HFF-Myc (cell line): ENCODE measurements around the gene PELI2.

Experiments
- DNase-seq: peaks from one replicate; pipeline ENCODE4 v3.0.0-alpha.2; 2011; ENCODE audit warnings: low read depth; ENCODE audit errors: extremely low read depth
- H3K4me3 ChIP-seq: replicated peaks from 2 replicates; pipeline ENCODE4 v1.5.1; 2011; ENCODE audit warnings: low read depth, mild to moderate bottlenecking, control low read depth, low read length
- TF ChIP-seq, protein P1 (sequence below): IDR thresholded peaks from 2 replicates; pipeline ENCODE4 v1.5.1; 2012; ENCODE audit warnings: mild to moderate bottlenecking, low read depth, low read length, control low read depth; ENCODE audit errors: missing control alignments

Gene PELI2

DNA sequence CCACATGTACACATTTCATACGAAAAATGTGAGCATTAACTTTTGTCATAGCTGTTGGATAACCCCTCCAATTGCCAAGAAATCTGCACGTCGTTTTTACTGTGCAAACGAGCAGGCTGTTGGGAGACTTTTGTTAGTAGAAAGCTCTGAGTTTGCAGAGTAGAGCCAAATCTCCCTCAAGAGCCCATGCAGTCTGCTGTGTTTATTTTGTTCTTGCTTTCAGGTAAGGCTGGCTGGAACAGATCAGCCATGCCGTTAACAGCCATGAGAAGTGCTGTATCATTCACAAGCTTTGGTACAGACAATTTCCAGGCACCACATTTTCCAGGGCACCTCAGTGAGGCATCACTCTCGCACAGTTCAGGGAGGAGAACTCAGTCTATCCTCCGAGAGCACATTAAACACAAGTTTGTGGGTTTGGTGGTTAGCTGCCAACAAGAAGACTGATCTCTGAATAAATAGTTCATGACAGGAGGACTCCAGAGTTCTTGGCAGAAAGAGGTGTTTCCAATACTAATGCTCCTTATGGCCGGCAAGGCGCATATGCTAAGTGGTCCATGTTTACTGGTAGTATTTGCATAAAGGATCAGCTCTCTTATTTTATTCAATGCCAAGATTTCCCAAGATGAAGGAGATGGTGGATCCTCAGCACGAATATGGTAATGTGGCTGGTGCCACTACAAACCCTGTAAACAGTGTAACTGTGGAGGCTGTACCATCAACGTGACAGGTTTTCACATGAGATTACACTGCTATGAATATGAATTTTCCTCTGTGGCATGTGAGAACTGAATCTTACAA lies 30.3 kb upstream of the PELI2 start:
- TF ChIP-seq, protein P1, sequence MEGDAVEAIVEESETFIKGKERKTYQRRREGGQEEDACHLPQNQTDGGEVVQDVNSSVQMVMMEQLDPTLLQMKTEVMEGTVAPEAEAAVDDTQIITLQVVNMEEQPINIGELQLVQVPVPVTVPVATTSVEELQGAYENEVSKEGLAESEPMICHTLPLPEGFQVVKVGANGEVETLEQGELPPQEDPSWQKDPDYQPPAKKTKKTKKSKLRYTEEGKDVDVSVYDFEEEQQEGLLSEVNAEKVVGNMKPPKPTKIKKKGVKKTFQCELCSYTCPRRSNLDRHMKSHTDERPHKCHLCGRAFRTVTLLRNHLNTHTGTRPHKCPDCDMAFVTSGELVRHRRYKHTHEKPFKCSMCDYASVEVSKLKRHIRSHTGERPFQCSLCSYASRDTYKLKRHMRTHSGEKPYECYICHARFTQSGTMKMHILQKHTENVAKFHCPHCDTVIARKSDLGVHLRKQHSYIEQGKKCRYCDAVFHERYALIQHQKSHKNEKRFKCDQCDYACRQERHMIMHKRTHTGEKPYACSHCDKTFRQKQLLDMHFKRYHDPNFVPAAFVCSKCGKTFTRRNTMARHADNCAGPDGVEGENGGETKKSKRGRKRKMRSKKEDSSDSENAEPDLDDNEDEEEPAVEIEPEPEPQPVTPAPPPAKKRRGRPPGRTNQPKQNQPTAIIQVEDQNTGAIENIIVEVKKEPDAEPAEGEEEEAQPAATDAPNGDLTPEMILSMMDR: no peak
- DNase-seq: no peak
- no peak overlapping the region for H3K4me3 ChIP-seq

DNA sequence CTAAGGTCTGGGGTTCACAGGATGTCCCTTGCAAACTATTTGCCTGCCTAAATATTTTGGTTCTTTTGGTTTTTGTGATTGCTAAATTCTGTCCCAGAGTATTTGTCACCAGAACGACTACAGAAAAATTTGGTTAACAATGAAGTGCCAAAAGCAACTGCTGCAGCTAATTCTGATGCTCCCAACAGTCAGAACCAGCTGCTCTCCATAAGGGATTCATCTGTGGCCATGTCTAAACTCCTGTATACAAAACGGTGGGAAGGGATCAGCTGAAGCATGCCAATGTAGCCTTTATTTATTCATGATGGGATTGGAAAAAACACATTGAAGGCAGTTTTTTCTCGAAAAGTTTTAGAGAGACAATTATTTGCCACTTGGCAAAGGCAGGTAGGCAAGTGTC lies 29.3 kb upstream of the PELI2 start:
- H3K4me3 ChIP-seq: no peak overlapping the region
- TF ChIP-seq, protein P1: no peak
- no peak for DNase-seq

DNA sequence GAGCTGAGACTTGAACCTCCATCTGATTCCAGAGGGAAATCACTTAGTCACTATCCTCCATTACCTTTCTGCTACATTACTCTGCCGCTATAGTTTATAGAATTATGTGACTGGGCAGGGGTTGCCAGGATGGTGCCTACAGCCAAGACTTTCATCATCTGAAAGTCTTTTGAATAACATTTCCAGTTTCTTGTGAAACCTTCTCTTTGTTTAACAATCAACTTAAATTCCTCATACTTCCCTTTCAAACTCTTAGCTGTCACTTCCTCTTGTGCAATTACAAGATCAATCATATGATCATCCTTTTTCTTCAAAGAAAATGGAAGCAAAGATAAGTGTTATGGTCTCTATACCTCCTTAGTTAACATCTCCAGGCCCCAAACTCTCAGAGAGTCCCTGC lies 25.4 kb upstream of the PELI2 start:
- H3K4me3 ChIP-seq: no peak overlapping the region
- TF ChIP-seq, protein P1: no peak
- no peak for DNase-seq

DNA sequence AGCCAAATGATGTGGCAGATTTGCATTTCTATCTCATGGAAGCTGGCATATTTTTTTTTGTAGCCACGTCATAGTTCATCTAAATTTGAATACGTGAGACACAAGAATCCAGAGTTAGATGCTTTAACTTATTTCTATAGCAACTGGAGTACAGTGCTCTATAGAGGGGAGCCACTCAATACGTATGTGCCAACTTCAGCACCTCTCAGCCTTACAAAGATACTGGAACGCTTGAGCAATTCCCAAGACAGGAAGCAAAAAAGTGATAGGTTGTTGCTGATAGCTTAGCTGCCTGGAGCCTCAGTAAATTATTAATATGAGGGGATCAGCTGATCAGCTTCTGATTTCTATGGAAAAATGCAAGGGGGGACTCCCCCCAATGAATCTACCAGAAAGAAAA lies 24.1 kb upstream of the PELI2 start:
- no peak for DNase-seq
- TF ChIP-seq, protein P1: no peak
- no peak overlapping the region for H3K4me3 ChIP-seq

DNA sequence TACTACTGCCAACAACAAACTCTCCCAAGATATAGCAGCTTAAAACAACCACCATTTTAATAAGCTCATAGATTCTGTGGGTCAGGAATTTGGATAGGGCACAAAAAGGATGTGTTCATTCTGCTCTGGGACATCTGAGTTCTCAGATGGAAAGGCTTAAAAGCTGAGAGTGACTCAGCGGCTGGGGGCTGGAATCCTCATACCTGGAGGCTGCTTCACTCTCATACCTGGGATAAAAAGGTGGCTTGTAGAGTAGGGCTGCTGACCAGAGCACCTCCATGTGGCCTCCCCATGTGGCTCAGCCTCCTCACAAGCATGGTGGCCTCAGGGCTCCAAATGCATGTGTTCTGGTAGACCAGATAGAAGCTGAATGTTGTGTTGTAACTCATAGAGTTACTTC lies 20.2 kb upstream of the PELI2 start:
- no peak overlapping the region for H3K4me3 ChIP-seq
- DNase-seq: no peak
- TF ChIP-seq, protein P1: no peak

DNA sequence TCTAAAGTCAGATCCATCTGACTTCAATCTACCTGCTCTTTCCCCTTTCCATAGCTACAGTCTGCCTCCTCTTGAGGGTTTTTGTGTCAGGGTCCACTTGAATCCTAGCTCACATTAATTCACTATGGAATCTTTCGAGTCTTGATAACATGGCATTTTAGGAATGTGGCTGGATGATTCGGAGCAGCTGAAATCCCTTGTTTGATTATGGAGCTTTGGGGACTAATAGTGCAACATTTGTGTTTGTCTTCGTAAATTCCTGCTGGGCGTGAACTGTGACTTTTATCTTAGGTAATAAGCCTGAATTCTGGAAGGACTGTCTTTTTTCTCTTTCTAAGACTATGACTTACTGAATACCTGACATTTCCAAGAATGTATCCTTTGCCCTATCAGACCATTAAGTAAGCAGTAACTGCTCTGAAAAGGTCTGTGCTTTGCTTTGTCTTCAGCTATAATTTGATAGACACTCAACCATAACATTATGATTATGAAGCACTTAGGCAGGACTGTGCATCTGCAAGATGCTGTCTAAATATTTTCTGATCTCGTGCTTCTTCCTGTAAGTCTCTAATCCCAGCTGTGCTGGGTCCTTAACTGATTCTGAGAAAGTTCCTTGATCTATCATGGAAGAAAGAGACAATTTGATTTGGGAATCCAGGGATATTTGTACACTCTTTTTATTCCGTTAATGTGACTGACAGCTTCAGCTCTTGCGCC lies 19.0 kb upstream of the PELI2 start:
- TF ChIP-seq, protein P1: no peak
- no peak for DNase-seq
- no peak overlapping the region for H3K4me3 ChIP-seq

DNA sequence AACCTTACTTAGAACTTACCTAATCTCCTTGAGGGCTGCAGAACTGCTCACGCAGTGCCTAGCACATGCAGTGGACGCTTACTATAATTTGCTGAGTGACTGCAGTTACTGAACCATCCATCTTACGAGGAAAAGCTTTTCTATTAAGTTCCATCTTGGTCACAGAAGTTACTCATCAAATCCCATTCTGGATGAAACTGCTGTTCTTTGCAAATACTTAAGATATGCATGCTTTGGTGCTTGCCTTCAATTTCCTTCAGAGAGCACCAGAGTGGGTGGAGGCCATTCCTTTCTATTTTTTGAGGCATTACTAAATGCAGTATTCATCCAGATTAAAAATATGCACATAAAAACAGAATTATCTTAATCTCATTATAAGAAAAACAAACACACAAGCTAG lies 17.7 kb upstream of the PELI2 start:
- no peak for DNase-seq
- H3K4me3 ChIP-seq: no peak overlapping the region
- TF ChIP-seq, protein P1: no peak
